H9 (cell line): ENCODE data around the gene DYNLT2B. TPM values are rescaled to one million over a fixed set of nuclear protein-coding genes. Genes with fewer than 3 reads are reported as not detected.
"Not testable (repeated sequence)": the region's sequence is repeated elsewhere in the genome, so short reads cannot be mapped to it uniquely, and the experiment has no call there.

Experiments used
- DNase-seq: peaks from one replicate; pipeline ENCODE4 v3.0.0-alpha.2; 2017
- H2AFZ ChIP-seq: one replicate; pipeline ENCODE4 v1.6.1; 2013; ENCODE audit warnings: mild to moderate bottlenecking, low read length, control low read depth, moderate library complexity
- H2AK5ac ChIP-seq: 2 replicates; pipeline ENCODE4 v1.6.1; 2013; ENCODE audit warnings: low read length, control low read depth, mixed read lengths; ENCODE audit not compliant: insufficient read length
- H2BK120ac ChIP-seq: one replicate; pipeline ENCODE4 v1.6.1; 2013; ENCODE audit warnings: low read depth, mild to moderate bottlenecking, low read length, control low read depth, inconsistent platforms; ENCODE audit not compliant: poor library complexity, severe bottlenecking
- H2BK12ac ChIP-seq: 2 replicates; pipeline ENCODE4 v1.6.1; 2013; ENCODE audit warnings: low read length, control low read depth, mixed read lengths, low read depth; ENCODE audit not compliant: insufficient read length
- H2BK15ac ChIP-seq: 2 replicates; pipeline ENCODE4 v1.6.1; 2013; ENCODE audit warnings: low read depth, low read length, control low read depth
- H2BK20ac ChIP-seq: one replicate; pipeline ENCODE4 v1.6.1; 2013; ENCODE audit warnings: low read depth, mild to moderate bottlenecking, low read length, control low read depth, inconsistent platforms; ENCODE audit not compliant: poor library complexity, severe bottlenecking
- H2BK5ac ChIP-seq: 2 replicates; pipeline ENCODE4 v1.6.1; 2013; ENCODE audit warnings: low read length, control low read depth, mixed read lengths; ENCODE audit not compliant: insufficient read length
- H3K14ac ChIP-seq: 2 replicates; pipeline ENCODE4 v1.6.1; 2013; ENCODE audit warnings: low read length, control low read depth; ENCODE audit not compliant: insufficient read depth
- H3K18ac ChIP-seq: 2 replicates; pipeline ENCODE4 v1.6.1; 2013; ENCODE audit warnings: low read depth, mild to moderate bottlenecking, mixed read lengths, low read length, control low read depth; ENCODE audit not compliant: insufficient read length
- H3K23ac ChIP-seq: 2 replicates; pipeline ENCODE4 v1.6.1; 2013; ENCODE audit warnings: low read length, control low read depth, mixed read lengths, low read depth; ENCODE audit not compliant: insufficient read length
- H3K23me2 ChIP-seq: 2 replicates; pipeline ENCODE4 v1.6.1; 2013; ENCODE audit warnings: low read depth, mild to moderate bottlenecking, mixed read lengths, low read length, control low read depth; ENCODE audit not compliant: insufficient read length, poor library complexity, severe bottlenecking
- H3K27ac ChIP-seq: 2 replicates; pipeline ENCODE4 v1.5.1; 2013; ENCODE audit warnings: low read length, control low read depth, mixed read lengths, low read depth; ENCODE audit not compliant: insufficient read length
- H3K27me3 ChIP-seq: 2 replicates; pipeline ENCODE4 v1.6.1; 2013; ENCODE audit warnings: low read length, control low read depth, inconsistent platforms; ENCODE audit not compliant: insufficient read depth
- H3K4ac ChIP-seq: 2 replicates; pipeline ENCODE4 v1.6.1; 2013; ENCODE audit warnings: low read depth, mild to moderate bottlenecking, control low read depth, inconsistent platforms, low read length, moderate library complexity
- H3K4me1 ChIP-seq: 2 replicates; pipeline ENCODE4 v1.6.1; 2013; ENCODE audit warnings: low read length, control low read depth, inconsistent platforms; ENCODE audit not compliant: insufficient read depth
- H3K4me2 ChIP-seq: 2 replicates; pipeline ENCODE4 v1.6.1; 2013; ENCODE audit warnings: low read length, control low read depth, mixed read lengths; ENCODE audit not compliant: insufficient read length, insufficient read depth
- H3K56ac ChIP-seq: 2 replicates; pipeline ENCODE4 v1.6.1; 2013; ENCODE audit warnings: low read depth, mild to moderate bottlenecking, mixed read lengths, low read length, control low read depth; ENCODE audit not compliant: insufficient read length
- H3K79me1 ChIP-seq: 2 replicates; pipeline ENCODE4 v1.6.1; 2013; ENCODE audit warnings: low read depth, mild to moderate bottlenecking, moderate library complexity, low read length, control low read depth, inconsistent platforms; ENCODE audit not compliant: insufficient read depth, poor library complexity, severe bottlenecking
- H3K79me2 ChIP-seq: 2 replicates; pipeline ENCODE4 v1.6.1; 2013; ENCODE audit warnings: low read length, control low read depth, inconsistent platforms; ENCODE audit not compliant: insufficient read depth
- H3K9ac ChIP-seq: 2 replicates; pipeline ENCODE4 v1.6.1; 2013; ENCODE audit warnings: low read length, control low read depth, mixed read lengths; ENCODE audit not compliant: insufficient read length; ENCODE audit errors: extremely low read depth
- H3K9me3 ChIP-seq: one replicate; pipeline ENCODE4 v1.6.1; 2013; ENCODE audit warnings: low read depth, low read length, inconsistent platforms; ENCODE audit not compliant: control insufficient read depth
- H3T11ph ChIP-seq: one replicate; pipeline ENCODE4 v1.6.1; 2013; ENCODE audit warnings: mild to moderate bottlenecking, low read length, control low read depth, inconsistent platforms
- H4K20me1 ChIP-seq: one replicate; pipeline ENCODE4 v1.6.1; 2013; ENCODE audit not compliant: control insufficient read depth, insufficient read length, insufficient read depth
- H4K5ac ChIP-seq: 2 replicates; pipeline ENCODE4 v1.6.1; 2013; ENCODE audit warnings: low read depth, mild to moderate bottlenecking, mixed read lengths, low read length, control low read depth; ENCODE audit not compliant: insufficient read length
- H4K8ac ChIP-seq: replicated peaks from 2 replicates; pipeline ENCODE4 v1.6.1; 2013; ENCODE audit warnings: low read length, control low read depth, mixed read lengths, low read depth; ENCODE audit not compliant: insufficient read length
- H4K91ac ChIP-seq: 2 replicates; pipeline ENCODE4 v1.6.1; 2013; ENCODE audit warnings: low read depth, mild to moderate bottlenecking, moderate library complexity, mixed read lengths, low read length, control low read depth; ENCODE audit not compliant: insufficient read length
- H3K27ac Mint-ChIP-seq, 3 experiments: 2 replicates in 2 of 3; 3 replicates in 1 of 3; pipeline ENCODE4 v1.8.0; 2020 to 2021; ENCODE audit warnings: mixed read lengths in 3 of 3, mild to moderate bottlenecking in 1 of 3, moderate library complexity in 1 of 3
- H3K27me3 Mint-ChIP-seq: 2 replicates; pipeline ENCODE4 v1.8.0; 2021; ENCODE audit warnings: low read depth, mild to moderate bottlenecking, moderate library complexity, mixed read lengths
- H3K36me3 Mint-ChIP-seq, 3 experiments: 2 replicates in 2 of 3; 3 replicates in 1 of 3; pipeline ENCODE4 v1.8.0; 2020 to 2021; ENCODE audit warnings: low read depth in 3 of 3, mixed read lengths in 3 of 3; ENCODE audit not compliant: insufficient read depth in 1 of 3
- H3K4me1 Mint-ChIP-seq, 2 experiments: 2 replicates each; pipeline ENCODE4 v1.8.0; 2020; ENCODE audit warnings: mixed read lengths in 2 of 2
- H3K4me3 Mint-ChIP-seq, 2 experiments: 2 replicates in 1 of 2; 3 replicates in 1 of 2; pipeline ENCODE4 v1.8.0; 2020 to 2021; ENCODE audit warnings: mild to moderate bottlenecking in 2 of 2, mixed read lengths in 2 of 2, moderate library complexity in 1 of 2
- H3K9me3 Mint-ChIP-seq, 2 experiments: 2 replicates in 1 of 2; 3 replicates in 1 of 2; pipeline ENCODE4 v1.8.0; 2020; ENCODE audit warnings: mild to moderate bottlenecking in 2 of 2, mixed read lengths in 2 of 2, moderate library complexity in 1 of 2
- CTCF ChIP-seq: fragments of 200-600 bp; sonication (generic); conservative IDR thresholded peaks from 3 replicates; pipeline ENCODE4 v1.8.0; 2021; ENCODE audit warnings: antibody characterized with exemption, mild to moderate bottlenecking
- WGBS: extraction: QIAGEN DNeasy Blood & Tissue Kit; methylation state at CpG from one replicate; pipeline ENCODE4 v1.1.7; 2013; ENCODE audit warnings: missing lambda C conversion rate, low lambda C conversion rate, mixed read lengths; ENCODE audit not compliant: insufficient read length; ENCODE audit errors: extremely low coverage; 5-methylcytosine and 5-hydroxymethylcytosine counted together
- total RNA-seq: library from RNA; stranded (reverse); gene quantifications from 2 replicates; pipeline ENCODE4 v1.2.1, GENCODE V29; 2021

Gene DYNLT2B
- total RNA-seq, 1 experiment from 2014 or later = 12.4 TPM

GRCh38 chr3:196320137-196320536 lies 2.1 kb upstream of the DYNLT2B start:
- Histone ChIP-seq H2AFZ (no peak overlapping the region), H3K79me2 (no peaks in the 10 kb centered on the region), H2BK120ac (no peak overlapping the region), H4K8ac (no peak overlapping the region), H2AK5ac (no peak overlapping the region), H3K4me1 (no peaks in the 10 kb centered on the region), H2BK20ac (no peak overlapping the region), H3K27ac (no peak overlapping the region), H3K56ac (no peak overlapping the region), H3K9ac (no peak overlapping the region), H2BK15ac (no peak overlapping the region), H3K4me2 (no peak overlapping the region), H3K9me3 (no peaks in the 10 kb centered on the region), H2BK5ac (no peak overlapping the region), H4K20me1 (no peaks in the 10 kb centered on the region), H3K4ac (no peak overlapping the region), H3K79me1 (no peaks in the 10 kb centered on the region), H3K14ac (no peak overlapping the region), H3K23ac (no peak overlapping the region), H3K23me2 (peaks cover 3% of the 10 kb centered on the region), H4K91ac (no peak overlapping the region), H3T11ph (no peak overlapping the region), H4K5ac (no peak overlapping the region), H3K27me3 (no peaks in the 10 kb centered on the region), H2BK12ac (no peak overlapping the region), H3K18ac (no peak overlapping the region)
- TF ChIP-seq CTCF = no peak
- Mint-ChIP-seq H3K27me3 (no peaks in the 10 kb centered on the region), H3K36me3 (peaks cover 0 to 5% (median 0%) of the 10 kb centered on the region in 3 experiments; a peak in 1 of 7 replicates), H3K4me3 (no peak overlapping the region; a peak in 1 of 5 replicates), H3K9me3 (no peaks in the 10 kb centered on the region), H3K4me1 (peaks cover 4 to 15% of the 10 kb centered on the region in 2 experiments; a peak in 3 of 4 replicates), H3K27ac (peak overlapping the region in 1 of 3 experiments; percentile 86; a peak in 1 of 7 replicates)
- no CpG with 5 or more reads among the region's 3 CpGs for WGBS
- DNase-seq = no peak

- H3T11ph ChIP-seq, H3K23me2 ChIP-seq, H4K8ac ChIP-seq, H3K9me3 Mint-ChIP-seq, H2BK15ac ChIP-seq, H3K27me3 Mint-ChIP-seq, H4K20me1 ChIP-seq, H2BK12ac ChIP-seq, H2AK5ac ChIP-seq, H2AFZ ChIP-seq, H2BK120ac ChIP-seq, DNase-seq, H3K23ac ChIP-seq, H3K27ac ChIP-seq, H3K4ac ChIP-seq, H3K56ac ChIP-seq, H3K9me3 ChIP-seq, H4K5ac ChIP-seq, H3K4me1 Mint-ChIP-seq, H3K79me2 ChIP-seq, H2BK20ac ChIP-seq, H4K91ac ChIP-seq, H3K4me1 ChIP-seq, H3K27me3 ChIP-seq, H2BK5ac ChIP-seq, H3K79me1 ChIP-seq: not testable (repeated sequence)
- Mint-ChIP-seq H3K4me3 (peak overlapping the region; percentile 92 to 95), H3K36me3 (peaks cover 0 to 15% (median 5%) of the 10 kb centered on the region in 3 experiments; a peak in 5 of 7 replicates), H3K27ac (peak overlapping the region in 2 of 3 experiments; percentile 27 to 89; a peak in 1 of 7 replicates)
- H3K4me2 ChIP-seq = peak overlapping the region; percentile 59
- peak overlapping the region; percentile 53 for H3K9ac ChIP-seq
- WGBS = no CpG with 5 or more reads among the region's 17 CpGs
- H3K18ac ChIP-seq = peak overlapping the region; percentile 41
- H3K14ac ChIP-seq = peak overlapping the region; percentile 33; the same call in 1 of the 2 replicates
Measured at GRCh38 chr3:196316799-196317686, 997 bp downstream of the DYNLT2B start.
